ENCODE data around the gene SLC19A1. TPM values are rescaled to one million over a fixed set of nuclear protein-coding genes. Genes with fewer than 3 reads are reported as not detected.

Gene SLC19A1
- total and polyA plus RNA-seq, 4 donors: 8.4 to 28.0 (median 13.0) TPM

GRCh38 chr21:45544449-45545235 is 2.4 kb upstream of the SLC19A1 start:
- H3K27me3 ChIP-seq (ENCODE audit: control insufficient read depth in 4 of 4, insufficient read depth in 4 of 4, low read length in 3 of 4): no peaks in the 10 kb centered on the region
- 95% methylated on average over 18 of the region's 18 CpGs for WGBS
- H3K9me3 ChIP-seq (ENCODE audit: control insufficient read depth in 4 of 4, low read length in 3 of 4): no peaks in the 10 kb centered on the region
- DNase-seq (ENCODE audit: low spot score): peak; percentile 19
- H3K27ac ChIP-seq (ENCODE audit: low read depth in 1 of 2, low read length in 2 of 2): no peak overlapping the region
- no peak overlapping the region for H3K4me3 ChIP-seq (ENCODE audit: low read depth in 1 of 3, low read length in 3 of 3)
- TF ChIP-seq RXRA (IDR thresholded peaks at IDR 0.05) (no peak), SP1 (IDR thresholded peaks at IDR 0.05) (no peak)
- TF ChIP-seq, protein P1, sequence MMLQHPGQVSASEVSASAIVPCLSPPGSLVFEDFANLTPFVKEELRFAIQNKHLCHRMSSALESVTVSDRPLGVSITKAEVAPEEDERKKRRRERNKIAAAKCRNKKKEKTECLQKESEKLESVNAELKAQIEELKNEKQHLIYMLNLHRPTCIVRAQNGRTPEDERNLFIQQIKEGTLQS (IDR thresholded peaks at IDR 0.05): no peak
- H3K4me1 ChIP-seq (ENCODE audit: control insufficient read depth in 4 of 4, insufficient read depth in 4 of 4, low read length in 3 of 4): peaks cover 0 to 14% (median 4%) of the 10 kb centered on the region in 4 donors
- H3K36me3 ChIP-seq (ENCODE audit: control insufficient read depth in 4 of 4, insufficient read depth in 3 of 4, low read depth in 1 of 4, low read length in 3 of 4): no peaks in the 10 kb centered on the region
- no peak overlapping the region for H3K9ac ChIP-seq (ENCODE audit: low read depth in 1 of 2, low read length in 2 of 2)

DNA sequence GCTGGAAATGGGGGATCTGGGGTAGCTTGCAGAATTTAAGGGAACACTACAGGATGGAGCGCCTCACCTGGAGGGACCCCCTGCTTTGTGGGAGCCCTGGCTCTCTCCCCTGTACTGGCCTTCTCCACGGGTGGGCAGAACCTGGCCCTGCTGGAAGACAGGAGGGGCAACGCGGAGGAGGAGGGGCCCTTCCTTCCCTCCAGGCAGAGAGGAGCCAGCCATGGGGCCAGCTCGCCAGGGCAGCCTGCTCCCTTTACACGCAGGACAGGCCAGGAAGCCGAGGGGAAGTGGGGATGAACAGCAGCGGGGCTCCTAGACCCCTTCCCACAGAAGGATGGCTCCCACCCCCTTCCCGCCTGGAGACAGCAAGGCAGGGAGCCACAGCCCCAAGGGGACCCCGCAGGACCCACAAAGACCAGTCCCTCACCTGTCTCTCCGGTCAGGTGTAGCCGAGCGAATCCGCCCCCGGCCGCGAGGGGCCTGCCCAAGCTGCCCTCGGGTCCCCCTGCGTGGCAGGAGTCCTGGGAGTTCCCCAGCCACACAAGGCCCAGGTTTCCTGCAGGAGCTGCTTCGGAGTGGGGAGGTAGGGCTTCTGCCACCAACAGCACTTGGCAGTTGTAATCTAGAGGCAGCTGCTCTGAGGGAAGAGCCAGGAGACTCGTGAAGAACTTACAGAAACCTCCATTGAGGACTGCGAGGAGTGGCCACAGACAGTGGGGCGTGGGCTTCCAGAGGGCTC is 1.6 kb upstream of the SLC19A1 start:
- H3K27ac ChIP-seq (ENCODE audit: low read depth in 1 of 2, low read length in 2 of 2): no peak overlapping the region
- TF ChIP-seq, protein P2, sequence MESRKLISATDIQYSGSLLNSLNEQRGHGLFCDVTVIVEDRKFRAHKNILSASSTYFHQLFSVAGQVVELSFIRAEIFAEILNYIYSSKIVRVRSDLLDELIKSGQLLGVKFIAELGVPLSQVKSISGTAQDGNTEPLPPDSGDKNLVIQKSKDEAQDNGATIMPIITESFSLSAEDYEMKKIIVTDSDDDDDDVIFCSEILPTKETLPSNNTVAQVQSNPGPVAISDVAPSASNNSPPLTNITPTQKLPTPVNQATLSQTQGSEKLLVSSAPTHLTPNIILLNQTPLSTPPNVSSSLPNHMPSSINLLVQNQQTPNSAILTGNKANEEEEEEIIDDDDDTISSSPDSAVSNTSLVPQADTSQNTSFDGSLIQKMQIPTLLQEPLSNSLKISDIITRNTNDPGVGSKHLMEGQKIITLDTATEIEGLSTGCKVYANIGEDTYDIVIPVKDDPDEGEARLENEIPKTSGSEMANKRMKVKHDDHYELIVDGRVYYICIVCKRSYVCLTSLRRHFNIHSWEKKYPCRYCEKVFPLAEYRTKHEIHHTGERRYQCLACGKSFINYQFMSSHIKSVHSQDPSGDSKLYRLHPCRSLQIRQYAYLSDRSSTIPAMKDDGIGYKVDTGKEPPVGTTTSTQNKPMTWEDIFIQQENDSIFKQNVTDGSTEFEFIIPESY (IDR thresholded peaks at IDR 0.05): no peak
- no peak for TF ChIP-seq HNF4A (conservative IDR thresholded peaks at IDR 0.05)
- TF ChIP-seq, protein P1 (IDR thresholded peaks at IDR 0.05): no peak
- TF ChIP-seq JUND (IDR thresholded peaks at IDR 0.05): no peak
- no peak for TF ChIP-seq FOXA2 (IDR thresholded peaks at IDR 0.05)
- no peak for TF ChIP-seq RXRA (IDR thresholded peaks at IDR 0.05)
- TF ChIP-seq RAD21 (IDR thresholded peaks at IDR 0.05): no peak
- TF ChIP-seq FOXA1 (IDR thresholded peaks at IDR 0.05): no peak
- TF ChIP-seq YY1 (IDR thresholded peaks at IDR 0.05): no peak
- no peak for TF ChIP-seq HNF4G (IDR thresholded peaks at IDR 0.05)
- no peak for TF ChIP-seq NR2F2 (IDR thresholded peaks at IDR 0.05)
- TF ChIP-seq, protein P3, sequence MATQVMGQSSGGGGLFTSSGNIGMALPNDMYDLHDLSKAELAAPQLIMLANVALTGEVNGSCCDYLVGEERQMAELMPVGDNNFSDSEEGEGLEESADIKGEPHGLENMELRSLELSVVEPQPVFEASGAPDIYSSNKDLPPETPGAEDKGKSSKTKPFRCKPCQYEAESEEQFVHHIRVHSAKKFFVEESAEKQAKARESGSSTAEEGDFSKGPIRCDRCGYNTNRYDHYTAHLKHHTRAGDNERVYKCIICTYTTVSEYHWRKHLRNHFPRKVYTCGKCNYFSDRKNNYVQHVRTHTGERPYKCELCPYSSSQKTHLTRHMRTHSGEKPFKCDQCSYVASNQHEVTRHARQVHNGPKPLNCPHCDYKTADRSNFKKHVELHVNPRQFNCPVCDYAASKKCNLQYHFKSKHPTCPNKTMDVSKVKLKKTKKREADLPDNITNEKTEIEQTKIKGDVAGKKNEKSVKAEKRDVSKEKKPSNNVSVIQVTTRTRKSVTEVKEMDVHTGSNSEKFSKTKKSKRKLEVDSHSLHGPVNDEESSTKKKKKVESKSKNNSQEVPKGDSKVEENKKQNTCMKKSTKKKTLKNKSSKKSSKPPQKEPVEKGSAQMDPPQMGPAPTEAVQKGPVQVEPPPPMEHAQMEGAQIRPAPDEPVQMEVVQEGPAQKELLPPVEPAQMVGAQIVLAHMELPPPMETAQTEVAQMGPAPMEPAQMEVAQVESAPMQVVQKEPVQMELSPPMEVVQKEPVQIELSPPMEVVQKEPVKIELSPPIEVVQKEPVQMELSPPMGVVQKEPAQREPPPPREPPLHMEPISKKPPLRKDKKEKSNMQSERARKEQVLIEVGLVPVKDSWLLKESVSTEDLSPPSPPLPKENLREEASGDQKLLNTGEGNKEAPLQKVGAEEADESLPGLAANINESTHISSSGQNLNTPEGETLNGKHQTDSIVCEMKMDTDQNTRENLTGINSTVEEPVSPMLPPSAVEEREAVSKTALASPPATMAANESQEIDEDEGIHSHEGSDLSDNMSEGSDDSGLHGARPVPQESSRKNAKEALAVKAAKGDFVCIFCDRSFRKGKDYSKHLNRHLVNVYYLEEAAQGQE (IDR thresholded peaks at IDR 0.05): no peak
- no peak for TF ChIP-seq TAF1 (conservative IDR thresholded peaks at IDR 0.05)
- no peak for TF ChIP-seq GABPA (IDR thresholded peaks at IDR 0.05 in 1 of 2, conservative IDR thresholded peaks at IDR 0.05 in 1 of 2)
- TF ChIP-seq EGR1 (IDR thresholded peaks at IDR 0.05; ENCODE audit: low read depth in 2 of 2): no peak
- TF ChIP-seq SP1 (IDR thresholded peaks at IDR 0.05): no peak
- TF ChIP-seq, protein P4, sequence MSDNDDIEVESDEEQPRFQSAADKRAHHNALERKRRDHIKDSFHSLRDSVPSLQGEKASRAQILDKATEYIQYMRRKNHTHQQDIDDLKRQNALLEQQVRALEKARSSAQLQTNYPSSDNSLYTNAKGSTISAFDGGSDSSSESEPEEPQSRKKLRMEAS (IDR thresholded peaks at IDR 0.05): no peak
- H3K4me3 ChIP-seq (ENCODE audit: low read depth in 1 of 3, low read length in 3 of 3): no peak overlapping the region
- peaks cover 3 to 20% (median 7%) of the 10 kb centered on the region in 4 donors for H3K4me1 ChIP-seq (ENCODE audit: control insufficient read depth in 4 of 4, insufficient read depth in 4 of 4, low read length in 3 of 4)
- peak; percentile 29 for DNase-seq (ENCODE audit: low spot score)
- H3K9ac ChIP-seq (ENCODE audit: low read depth in 1 of 2, low read length in 2 of 2): no peak overlapping the region
- H3K9me3 ChIP-seq (ENCODE audit: control insufficient read depth in 4 of 4, low read length in 3 of 4): no peaks in the 10 kb centered on the region
- no peaks in the 10 kb centered on the region for H3K36me3 ChIP-seq (ENCODE audit: control insufficient read depth in 4 of 4, insufficient read depth in 3 of 4, low read depth in 1 of 4, low read length in 3 of 4)
- WGBS: 90% methylated on average over 23 of the region's 23 CpGs
- no peaks in the 10 kb centered on the region for H3K27me3 ChIP-seq (ENCODE audit: control insufficient read depth in 4 of 4, insufficient read depth in 4 of 4, low read length in 3 of 4)
